Vagina (tissue), 2 donors: ENCODE measurements around the gene OR3A3. TPM values are rescaled to one million over a fixed set of nuclear protein-coding genes. Genes with fewer than 3 reads are reported as not detected.
"Not testable (repeated sequence)": the region's sequence is repeated elsewhere in the genome, so short reads cannot be mapped to it uniquely, and the experiment has no call there.

Source experiments
- DNase-seq, 2 donors: peaks; one replicate each; pipeline ENCODE4 v3.0.0-alpha.2; 2017; ENCODE audit errors: extremely low spot score in 2 of 2
- H3K27ac ChIP-seq: fragments of 200-600 bp; sonication (generic); one replicate; pipeline ENCODE4 v1.5.1; 2019
- H3K27me3 ChIP-seq: fragments of 200-600 bp; sonication (generic); one replicate; pipeline ENCODE4 v1.5.1; 2019
- H3K36me3 ChIP-seq, 2 donors: fragments of 200-600 bp; sonication (generic); one replicate each; pipeline ENCODE4 v1.5.1; 2017 to 2019
- H3K4me1 ChIP-seq: fragments of 200-600 bp; sonication (generic); one replicate; pipeline ENCODE4 v1.5.1; 2019
- H3K4me3 ChIP-seq, 2 donors: fragments of 200-600 bp; sonication (generic); 1 replicate in 1 of 2; 2 replicates in 1 of 2; pipeline ENCODE4 v1.5.1; 2016 to 2019
- H3K9me3 ChIP-seq: fragments of 200-600 bp; sonication (generic); one replicate; pipeline ENCODE4 v1.5.1; 2019
- CTCF ChIP-seq, 3 experiments: fragments of 450-650 bp in 2 of 3; fragments of 200-600 bp in 1 of 3; sonication (generic) in 1 of 3; IDR thresholded peaks; one replicate each; pipeline ENCODE4 v1.5.1; 2017 to 2019; ENCODE audit warnings: antibody characterized with exemption in 3 of 3, mild to moderate bottlenecking in 2 of 3, moderate library complexity in 2 of 3
- POLR2A ChIP-seq, 2 donors: fragments of 450-650 bp; IDR thresholded peaks; one replicate each; pipeline ENCODE4 v1.6.1; 2017; ENCODE audit warnings: antibody characterized with exemption in 2 of 2, mild to moderate bottlenecking in 2 of 2, moderate library complexity in 2 of 2
- POLR2AphosphoS5 ChIP-seq, 2 donors: sonication (generic); formaldehyde crosslinking; IDR thresholded peaks; one replicate each; pipeline ENCODE4 v1.9.0; 2017; ENCODE audit warnings: antibody characterized with exemption in 2 of 2, mild to moderate bottlenecking in 2 of 2, low read depth in 1 of 2; ENCODE audit not compliant: insufficient read depth in 1 of 2
- intact Hi-C: fragments of 100-400 bp; cut with DNase I; formaldehyde crosslinking; loops from one replicate; pipeline ENCODE4 v1.15.1; 2023
- total RNA-seq: library from RNA; depleted of rRNA; stranded (reverse); fragments of >200 nt; gene quantifications from one replicate; pipeline ENCODE4 v1.2.3, GENCODE V29; 2016

Gene OR3A3
- not detected for total RNA-seq

GRCh38 chr17:3411070-3411469 lies at the start of gene OR3A3:
Gene OR3A3, plus strand, starts transcription at chr17:3411370.
- no peak for DNase-seq
- H3K27me3 ChIP-seq: no peaks in the 10 kb centered on the region
- no peak within 1 kb of the TSS for H3K27ac ChIP-seq
- H3K4me1 ChIP-seq: no peaks in the 10 kb centered on the region
- no peaks in the 10 kb centered on the region for H3K9me3 ChIP-seq
- TF ChIP-seq POLR2AphosphoS5 (IDR thresholded peaks at IDR 0.05; ENCODE audit: insufficient read depth in 1 of 2, low read depth in 1 of 2) (no peak), POLR2A (IDR thresholded peaks at IDR 0.05) (no peak), CTCF (IDR thresholded peaks at IDR 0.05) (no peak)
- no peak within 1 kb of the TSS for H3K4me3 ChIP-seq
- H3K36me3 ChIP-seq: no peaks in the 10 kb centered on the region
- intact Hi-C loops: no loop called here

GRCh38 chr17:3371167-3371566 lies 40.0 kb upstream of the OR3A3 start:
- H3K4me1 ChIP-seq, H3K4me3 ChIP-seq, DNase-seq, H3K9me3 ChIP-seq, H3K27me3 ChIP-seq, H3K36me3 ChIP-seq, intact Hi-C loops, H3K27ac ChIP-seq: not testable (repeated sequence)

DNA sequence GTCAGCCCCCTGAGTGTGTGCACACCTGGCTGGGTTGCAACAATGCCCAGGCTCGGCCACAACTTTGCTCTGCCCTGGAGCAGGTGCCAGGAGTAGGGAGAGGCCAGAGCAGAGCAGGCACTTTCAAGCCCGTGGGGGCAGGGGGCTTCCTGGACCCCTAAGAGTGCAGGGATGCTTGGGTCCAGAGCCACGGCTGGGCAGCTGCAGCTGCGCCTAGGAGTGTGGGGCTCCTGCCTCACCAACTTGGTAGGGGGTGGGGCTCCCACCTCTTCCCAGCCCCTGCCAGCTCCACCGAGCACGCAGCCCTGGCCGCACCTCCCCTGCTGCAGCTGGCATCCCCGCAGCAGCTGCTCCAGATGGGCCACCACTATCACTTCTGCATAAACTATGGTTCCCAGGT lies 32.8 kb upstream of the OR3A3 start:
- Histone ChIP-seq H3K36me3 (no peaks in the 10 kb centered on the region), H3K9me3 (no peaks in the 10 kb centered on the region), H3K4me3 (no peak overlapping the region), H3K27me3 (no peaks in the 10 kb centered on the region), H3K4me1 (no peaks in the 10 kb centered on the region), H3K27ac (no peak overlapping the region)
- intact Hi-C loops: no loop called here
- TF ChIP-seq CTCF (IDR thresholded peaks at IDR 0.05) (no peak), POLR2AphosphoS5 (IDR thresholded peaks at IDR 0.05; ENCODE audit: insufficient read depth in 1 of 2, low read depth in 1 of 2) (no peak)
- DNase-seq: no peak

DNA sequence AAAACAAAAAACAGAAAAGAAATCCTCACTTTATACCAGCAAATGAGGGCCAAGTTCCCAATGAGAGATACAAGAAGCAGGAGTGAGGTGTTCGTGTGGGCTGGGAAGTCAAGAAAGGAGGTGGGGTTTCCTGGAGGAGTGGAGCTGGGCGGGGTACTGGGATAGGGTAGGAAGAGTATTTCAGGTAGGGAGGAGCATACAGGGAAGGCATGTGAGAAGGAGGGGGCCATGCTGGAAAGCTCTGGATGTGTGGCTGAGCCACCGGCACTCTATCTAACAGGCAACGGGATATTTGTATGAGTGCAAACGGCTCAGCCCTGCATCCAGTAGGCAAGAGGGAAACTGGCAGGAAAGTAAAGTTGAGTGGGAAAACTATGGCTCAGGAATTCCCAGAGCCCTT lies 29.2 kb upstream of the OR3A3 start:
- Histone ChIP-seq H3K4me1 (no peaks in the 10 kb centered on the region), H3K36me3 (no peaks in the 10 kb centered on the region), H3K27ac (no peak overlapping the region), H3K4me3 (no peak overlapping the region), H3K9me3 (no peaks in the 10 kb centered on the region), H3K27me3 (no peaks in the 10 kb centered on the region)
- intact Hi-C loops: no loop called here
- TF ChIP-seq POLR2A (IDR thresholded peaks at IDR 0.05) (no peak), CTCF (IDR thresholded peaks at IDR 0.05) (no peak), POLR2AphosphoS5 (IDR thresholded peaks at IDR 0.05; ENCODE audit: insufficient read depth in 1 of 2, low read depth in 1 of 2) (no peak)
- DNase-seq: no peak

GRCh38 chr17:3385869-3386816 lies 25.0 kb upstream of the OR3A3 start, which contains the start of gene OR3A2:
Gene OR3A2, minus strand, starts transcription at chr17:3386308.
- TF ChIP-seq POLR2A (IDR thresholded peaks at IDR 0.05) (no peak), POLR2AphosphoS5 (IDR thresholded peaks at IDR 0.05; ENCODE audit: insufficient read depth in 1 of 2, low read depth in 1 of 2) (no peak), CTCF (IDR thresholded peaks at IDR 0.05) (no peak)

More at GRCh38 chr17:3385869-3386816, 25.0 kb upstream of the OR3A3 start, which contains the start of gene OR3A2:
- intact Hi-C loops: no loop called here
- H3K27ac ChIP-seq: no peak within 1 kb of the TSS
- no peaks in the 10 kb centered on the region for H3K4me1 ChIP-seq
- H3K4me3 ChIP-seq: no peak within 1 kb of the TSS
- H3K9me3 ChIP-seq: no peaks in the 10 kb centered on the region
- H3K36me3 ChIP-seq: no peaks in the 10 kb centered on the region
- DNase-seq: no peak
- H3K27me3 ChIP-seq: no peaks in the 10 kb centered on the region
